Spleen (tissue), 7 donors: ENCODE measurements around the gene POLR1H.

ENCODE experiments used
- CTCF ChIP-seq, 11 experiments: fragments of 200-600 bp in 7 of 11; fragments of 450-650 bp in 4 of 11; sonication (generic) in 4 of 11; IDR thresholded peaks in 8 of 11; conservative IDR thresholded peaks in 3 of 11; 1 replicate in 7 of 11; 2 replicates in 4 of 11; pipeline versions ENCODE4 v1.4.0 to v1.8.0; 2016 to 2021; ENCODE audit warnings: antibody characterized with exemption in 11 of 11, inconsistent platforms in 4 of 11, mild to moderate bottlenecking in 1 of 11
- POLR2A ChIP-seq, 3 donors: fragments of 450-650 bp; IDR thresholded peaks; one replicate each; pipeline ENCODE4 v1.5.1; 2017; ENCODE audit warnings: antibody characterized with exemption in 3 of 3, mild to moderate bottlenecking in 1 of 3
- donor health status: DM: no; HTN: no; CAD: no; lungs with moderate emphysema.
- donor health status: DM: no; HTN: no; CAD: no.
- donor health status: DM: no; HTN: no; CAD: no.

DNA sequence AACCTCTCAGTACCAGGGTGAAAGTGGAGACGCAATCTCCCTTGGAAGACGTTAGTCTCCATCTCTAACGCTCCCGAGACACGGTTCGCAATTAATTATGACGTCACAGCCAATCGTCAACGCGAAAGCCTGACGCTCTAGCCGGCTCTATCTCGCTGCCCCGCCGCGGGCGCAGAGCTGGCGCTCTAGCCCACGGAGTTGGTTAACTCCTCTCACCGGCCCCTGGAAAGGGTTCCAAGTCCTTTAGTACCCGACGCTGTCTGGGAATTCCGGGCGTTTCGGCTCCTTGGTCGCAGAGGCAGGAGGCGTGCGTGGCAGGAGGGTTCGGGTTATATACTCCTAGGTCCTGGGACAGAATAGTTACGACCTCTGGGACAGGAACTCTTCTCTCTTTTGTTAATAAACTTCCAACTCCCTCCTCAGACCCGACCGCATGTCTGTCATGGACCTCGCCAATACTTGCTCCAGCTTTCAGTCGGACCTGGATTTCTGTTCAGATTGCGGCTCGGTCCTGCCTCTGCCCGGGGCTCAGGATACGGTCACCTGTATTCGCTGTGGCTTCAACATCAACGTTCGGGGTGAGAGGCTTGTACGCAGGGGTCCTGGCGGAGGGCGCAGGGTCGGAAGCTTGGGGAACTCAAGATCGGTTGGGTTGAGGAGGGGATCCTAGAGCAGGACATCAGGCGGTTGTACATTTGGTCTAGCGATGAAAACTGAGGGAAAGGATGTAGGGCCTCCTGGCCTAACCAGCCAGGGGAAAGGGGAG is at the start of gene POLR1H:
- TF ChIP-seq POLR2A (IDR thresholded peaks at IDR 0.05) (peak; percentile 49 to 95 (median 65)), CTCF (IDR thresholded peaks at IDR 0.05 in 8 of 11, conservative IDR thresholded peaks at IDR 0.05 in 3 of 11) (peak in 2 of 11 experiments; percentile 14 to 25)
